Effector memory CD4-positive, alpha-beta T cell (primary cell): ENCODE results near the gene LRRIQ4.

Experiments used
- DNase-seq, 3 donors: peaks; one replicate each; pipeline ENCODE4 v3.0.0-alpha.2; 2020
- H3K27ac ChIP-seq: 2 replicates; pipeline ENCODE4 v1.7.0; 2013; ENCODE audit warnings: mild to moderate bottlenecking, low read length, moderate library complexity; ENCODE audit not compliant: insufficient read depth, poor library complexity, severe bottlenecking
- H3K27me3 ChIP-seq: replicated peaks from 2 replicates; pipeline ENCODE4 v1.7.0; 2013; ENCODE audit warnings: mild to moderate bottlenecking, low read length; ENCODE audit not compliant: insufficient read depth, control insufficient read depth, poor library complexity, severe bottlenecking
- H3K36me3 ChIP-seq: 2 replicates; pipeline ENCODE4 v1.7.0; 2013; ENCODE audit warnings: mild to moderate bottlenecking, low read length, moderate library complexity; ENCODE audit not compliant: control insufficient read depth, insufficient read depth
- H3K4me1 ChIP-seq: 2 replicates; pipeline ENCODE4 v1.7.0; 2013; ENCODE audit warnings: low read length, mild to moderate bottlenecking; ENCODE audit not compliant: control insufficient read depth, insufficient read depth, poor library complexity, severe bottlenecking
- H3K4me3 ChIP-seq: 2 replicates; pipeline ENCODE4 v1.7.0; 2013; ENCODE audit warnings: low read length, low read depth, mild to moderate bottlenecking; ENCODE audit not compliant: insufficient read depth, poor library complexity, severe bottlenecking
- H3K9me3 ChIP-seq: 2 replicates; pipeline ENCODE4 v1.7.0; 2013; ENCODE audit warnings: mild to moderate bottlenecking, low read length, moderate library complexity; ENCODE audit not compliant: control insufficient read depth

LRRIQ4 gene

DNA sequence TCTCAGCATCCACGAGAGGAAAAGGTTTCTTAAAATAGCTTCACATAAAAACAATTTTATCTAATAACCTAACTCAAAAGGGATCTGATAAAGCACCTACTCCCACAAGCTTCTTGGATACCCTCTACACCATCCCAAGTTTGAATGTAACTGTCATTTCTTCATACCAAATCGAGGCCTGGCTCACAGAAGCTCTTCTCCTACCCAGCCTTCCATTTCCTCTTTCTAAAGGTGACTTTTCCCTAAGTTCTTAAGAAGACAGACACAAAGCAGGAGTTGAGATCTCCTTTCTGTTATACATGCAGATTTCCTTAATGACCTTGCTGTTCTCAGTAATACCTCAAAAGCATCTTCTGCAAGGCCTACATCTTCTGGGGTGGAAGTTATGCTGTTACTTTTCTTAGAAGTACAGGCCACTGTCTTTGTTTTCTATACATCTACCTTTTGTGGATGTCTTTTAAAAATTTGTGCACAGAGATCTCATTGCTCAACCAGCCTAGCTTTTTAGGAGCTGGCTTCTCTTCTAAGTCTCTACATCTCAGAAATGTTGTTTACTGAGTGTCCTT lies 3.4 kb upstream of the LRRIQ4 start:
- Histone ChIP-seq H3K9me3 (no peaks in the 10 kb centered on the region), H3K27me3 (no peaks in the 10 kb centered on the region), H3K36me3 (no peaks in the 10 kb centered on the region), H3K4me3 (no peak overlapping the region), H3K4me1 (peaks cover 12% of the 10 kb centered on the region), H3K27ac (no peak overlapping the region)
- DNase-seq = no peak

- H3K9me3 ChIP-seq = no peaks in the 10 kb centered on the region
- H3K4me3 ChIP-seq = peak overlapping the region; percentile 72
- no peaks in the 10 kb centered on the region for H3K36me3 ChIP-seq
- no peaks in the 10 kb centered on the region for H3K27me3 ChIP-seq
- DNase-seq = no peak
- peaks cover 12% of the 10 kb centered on the region for H3K4me1 ChIP-seq
- H3K27ac ChIP-seq = no peak overlapping the region
Observed at GRCh38 chr3:169811631-169812331, 889 bp upstream of the LRRIQ4 start.

DNA sequence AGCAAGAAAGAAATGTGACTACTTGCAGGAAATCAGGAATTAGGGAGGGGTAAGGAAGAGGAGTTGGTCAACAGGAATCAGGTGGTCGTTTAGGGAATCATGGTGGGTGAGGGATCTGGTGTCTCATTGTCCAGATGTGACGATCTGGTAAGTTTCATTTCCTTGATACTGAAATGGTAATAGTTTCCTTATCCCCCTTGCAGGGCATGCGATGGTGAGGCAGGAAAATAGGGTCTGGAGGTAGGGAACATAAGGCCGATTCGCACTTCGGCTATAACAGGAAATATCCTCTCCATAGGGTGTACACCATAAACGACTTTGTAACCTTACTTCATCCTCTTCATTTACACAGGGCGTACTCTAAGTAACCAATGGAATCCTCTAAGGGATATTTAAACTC lies 608 bp downstream of the LRRIQ4 start:
- peak overlapping the region; percentile 72 for H3K4me3 ChIP-seq
- H3K27me3 ChIP-seq = no peaks in the 10 kb centered on the region
- H3K27ac ChIP-seq = no peak overlapping the region
- H3K4me1 ChIP-seq = peaks cover 12% of the 10 kb centered on the region
- DNase-seq = no peak
- H3K36me3 ChIP-seq = no peaks in the 10 kb centered on the region
- H3K9me3 ChIP-seq = no peaks in the 10 kb centered on the region

GRCh38 chr3:169813757-169814517 lies 1.3 kb downstream of the LRRIQ4 start:
- Histone ChIP-seq H3K4me1 (peaks cover 12% of the 10 kb centered on the region), H3K36me3 (no peaks in the 10 kb centered on the region), H3K4me3 (peak overlapping the region; percentile 72), H3K27me3 (no peaks in the 10 kb centered on the region), H3K9me3 (no peaks in the 10 kb centered on the region), H3K27ac (no peak overlapping the region)
- peak; percentile 47 to 60 (median 54) for DNase-seq

GRCh38 chr3:169815590-169816150 lies 3.0 kb downstream of the LRRIQ4 start:
- Histone ChIP-seq H3K27ac (no peak overlapping the region), H3K4me3 (no peak overlapping the region)

DNA sequence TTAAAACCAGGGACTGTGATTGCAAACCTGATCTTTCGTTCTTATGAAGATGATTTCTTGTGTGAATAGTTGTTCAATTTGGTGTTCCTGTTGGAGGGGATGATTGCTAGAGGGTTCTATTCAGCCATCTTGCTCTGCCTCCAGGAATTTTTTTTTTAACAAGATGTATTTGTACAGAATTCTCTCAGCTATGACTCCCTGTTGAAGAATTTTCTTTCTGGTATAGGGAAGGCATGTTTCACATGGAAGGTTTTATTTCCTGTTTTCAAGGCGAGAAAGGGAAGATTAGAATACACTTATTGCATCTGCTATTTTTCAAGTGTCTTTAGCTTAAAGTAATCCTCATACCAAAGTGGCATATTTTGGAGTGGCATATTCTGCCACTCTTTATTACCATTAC lies 5.6 kb downstream of the LRRIQ4 start:
- H3K4me3 ChIP-seq = no peak overlapping the region
- no peaks in the 10 kb centered on the region for H3K9me3 ChIP-seq
- H3K27me3 ChIP-seq = no peaks in the 10 kb centered on the region
- no peaks in the 10 kb centered on the region for H3K36me3 ChIP-seq
- DNase-seq = no peak
- H3K4me1 ChIP-seq = no peaks in the 10 kb centered on the region
- H3K27ac ChIP-seq = no peak overlapping the region

More at GRCh38 chr3:169815590-169816150, 3.0 kb downstream of the LRRIQ4 start:
- Histone ChIP-seq H3K27me3 (no peaks in the 10 kb centered on the region), H3K4me1 (peaks cover 12% of the 10 kb centered on the region), H3K9me3 (no peaks in the 10 kb centered on the region), H3K36me3 (no peaks in the 10 kb centered on the region)
- no peak for DNase-seq

DNA sequence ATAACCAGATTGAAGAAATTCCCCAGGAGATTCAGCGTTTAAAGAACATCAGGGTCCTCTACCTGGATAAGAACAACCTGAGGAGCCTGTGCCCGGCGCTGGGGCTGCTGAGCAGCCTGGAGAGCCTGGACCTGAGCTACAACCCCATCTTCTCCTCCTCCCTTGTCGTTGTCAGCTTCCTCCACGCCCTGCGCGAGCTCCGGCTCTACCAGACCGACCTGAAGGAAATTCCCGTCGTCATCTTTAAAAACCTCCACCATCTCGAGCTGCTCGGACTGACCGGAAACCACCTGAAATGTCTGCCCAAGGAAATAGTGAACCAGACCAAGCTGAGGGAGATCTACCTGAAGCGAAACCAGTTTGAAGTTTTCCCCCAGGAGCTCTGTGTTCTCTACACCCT lies 9.4 kb downstream of the LRRIQ4 start:
- no peak for DNase-seq
- H3K4me1 ChIP-seq = no peaks in the 10 kb centered on the region
- no peaks in the 10 kb centered on the region for H3K9me3 ChIP-seq
- no peaks in the 10 kb centered on the region for H3K36me3 ChIP-seq
- no peaks in the 10 kb centered on the region for H3K27me3 ChIP-seq
- no peak overlapping the region for H3K4me3 ChIP-seq
- no peak overlapping the region for H3K27ac ChIP-seq

GRCh38 chr3:169822540-169822939 lies 9.9 kb downstream of the LRRIQ4 start:
- H3K9me3 ChIP-seq = no peaks in the 10 kb centered on the region
- H3K27me3 ChIP-seq = no peaks in the 10 kb centered on the region
- H3K4me1 ChIP-seq = no peaks in the 10 kb centered on the region
- DNase-seq = no peak
- no peaks in the 10 kb centered on the region for H3K36me3 ChIP-seq
- H3K4me3 ChIP-seq = no peak overlapping the region
- H3K27ac ChIP-seq = no peak overlapping the region

DNA sequence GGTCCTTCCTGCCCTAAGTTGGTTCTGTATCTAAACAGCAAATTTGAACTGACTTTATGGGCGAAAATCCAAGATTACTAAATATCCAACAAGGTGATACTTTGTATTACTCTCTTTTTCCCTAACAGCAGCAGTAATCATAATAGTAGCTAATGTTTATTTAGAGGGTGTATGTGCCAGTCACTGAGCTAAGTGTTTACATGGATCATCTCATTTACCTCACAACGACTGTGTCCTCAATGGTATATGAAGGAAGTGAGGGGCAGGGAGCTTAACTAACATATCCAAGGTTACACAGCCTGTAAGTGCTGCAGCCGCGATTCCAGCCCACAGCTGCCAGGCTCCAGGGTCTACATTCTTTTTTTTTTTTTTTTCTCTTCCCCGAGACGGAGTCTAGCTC lies 10.3 kb downstream of the LRRIQ4 start:
- H3K9me3 ChIP-seq = no peaks in the 10 kb centered on the region
- no peaks in the 10 kb centered on the region for H3K36me3 ChIP-seq
- no peak overlapping the region for H3K27ac ChIP-seq
- H3K27me3 ChIP-seq = no peaks in the 10 kb centered on the region
- H3K4me1 ChIP-seq = no peaks in the 10 kb centered on the region
- H3K4me3 ChIP-seq = no peak overlapping the region
- no peak for DNase-seq

- H3K27ac ChIP-seq = no peak overlapping the region
- H3K36me3 ChIP-seq = no peaks in the 10 kb centered on the region
- no peak overlapping the region for H3K4me3 ChIP-seq
- no peaks in the 10 kb centered on the region for H3K9me3 ChIP-seq
- H3K4me1 ChIP-seq = no peaks in the 10 kb centered on the region
- no peak for DNase-seq
- H3K27me3 ChIP-seq = no peaks in the 10 kb centered on the region
Observed at GRCh38 chr3:169825316-169825715, 12.6 kb downstream of the LRRIQ4 start.
